NCI-H2081 (cell line): ENCODE data around the gene F7.
"Not testable (repeated sequence)": the region's sequence is repeated elsewhere in the genome, so short reads cannot be mapped to it uniquely, and the experiment has no call there.

Experiments
- DNase-seq, 2 experiments: peaks; one replicate each; lab custom pipeline; 2025; lab: John Stamatoyannopoulos, UW

The F7 gene

GRCh38 chr13:113153810-113154748, 48.5 kb downstream of the F7 start:
- DNase-seq = peak; percentile 50 to 60

DNA sequence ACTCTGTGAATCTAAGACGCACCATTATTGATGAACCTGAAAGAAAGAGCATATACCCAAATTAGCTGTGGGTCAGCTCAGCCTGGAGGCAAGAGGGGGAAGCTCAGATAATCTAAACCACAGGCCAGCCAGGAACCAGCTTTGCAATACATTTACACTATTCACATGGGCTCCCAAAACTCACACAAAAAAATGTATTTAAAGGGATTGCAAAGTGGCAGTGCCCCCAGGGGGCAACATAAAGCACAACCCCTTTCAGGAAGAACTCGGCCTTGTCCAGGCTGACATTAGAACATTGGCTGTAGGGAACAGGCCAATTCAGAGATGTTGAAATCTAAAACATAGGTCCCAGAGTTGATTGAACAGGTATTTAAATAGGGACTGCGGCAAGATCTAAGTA, 49.6 kb downstream of the F7 start:
- no peak for DNase-seq

- DNase-seq = no peak
Observed at GRCh38 chr13:113155982-113156655, 50.5 kb downstream of the F7 start.

GRCh38 chr13:113157206-113157928, 51.8 kb downstream of the F7 start:
- DNase-seq = no peak

GRCh38 chr13:113157929-113158747, 52.5 kb downstream of the F7 start, which contains the start of gene PROZ:
Gene PROZ, plus strand, starts transcription at chr13:113158648. Its CDS starts 13 bp downstream, at chr13:113158661.
- peak in 1 of 2 experiments; percentile 11 for DNase-seq

DNA sequence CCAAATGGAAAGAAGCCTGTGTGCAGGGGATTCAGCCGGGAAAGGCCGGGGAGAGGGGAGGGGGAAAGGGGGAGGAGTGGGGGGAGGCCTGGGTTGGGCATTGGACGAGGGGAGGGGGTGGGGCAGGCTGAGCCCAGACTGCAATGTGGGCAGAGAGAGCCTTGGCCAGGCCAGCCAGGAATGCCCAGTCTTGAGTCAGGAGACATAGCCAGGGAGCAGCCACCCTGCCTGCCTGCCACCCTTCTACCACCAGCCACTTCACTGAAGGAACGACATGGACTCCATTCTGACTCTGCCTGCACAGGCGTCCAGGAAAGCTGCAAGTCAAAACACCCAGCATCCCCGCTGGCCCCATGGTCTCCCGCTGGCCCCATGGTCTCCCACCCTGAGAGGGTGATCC, 53.4 kb downstream of the F7 start:
- no peak for DNase-seq

DNA sequence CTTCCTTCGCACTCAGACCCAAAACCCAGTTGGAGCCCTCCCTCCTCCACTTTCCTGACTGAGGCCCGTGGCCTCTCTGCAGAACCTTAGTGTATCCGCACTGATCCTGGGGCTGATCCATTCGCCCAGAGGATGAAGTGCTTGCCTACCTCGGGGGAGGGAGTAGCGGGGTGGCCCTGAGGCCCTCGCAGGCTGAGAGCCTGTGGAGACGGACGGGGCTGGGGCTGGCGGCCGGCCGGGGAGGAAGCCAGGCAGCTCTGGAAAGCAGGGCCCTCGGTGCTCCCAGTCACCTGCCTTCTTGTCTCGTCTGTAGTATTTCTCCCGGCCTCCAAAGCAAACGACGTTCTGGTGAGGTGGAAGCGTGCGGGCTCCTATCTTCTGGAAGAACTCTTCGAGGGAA, 54.1 kb downstream of the F7 start:
- DNase-seq = no peak

- no peak for DNase-seq
Observed at GRCh38 chr13:113160983-113161382, 55.4 kb downstream of the F7 start.

DNA sequence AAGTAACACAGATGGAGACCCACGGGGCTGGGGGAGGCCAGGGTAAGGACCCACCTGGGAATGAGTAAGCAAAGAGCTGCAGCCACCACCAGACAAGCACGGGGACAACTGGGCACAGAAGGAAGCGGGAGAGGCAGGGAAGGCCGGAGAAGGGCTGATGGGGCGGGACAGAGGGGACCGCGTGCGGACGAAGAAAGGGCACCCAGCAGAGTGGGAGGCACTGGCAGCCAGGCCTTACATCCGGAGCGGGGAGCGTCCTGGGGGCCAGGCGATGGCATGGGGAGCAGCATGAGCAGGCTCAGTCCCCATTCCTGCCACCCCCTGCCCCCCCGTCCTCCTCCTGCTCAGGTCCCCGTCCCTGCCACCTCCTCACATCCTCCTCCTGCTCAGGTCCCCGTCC, 55.8 kb downstream of the F7 start:
- no peak for DNase-seq

GRCh38 chr13:113161975-113162374, 56.4 kb downstream of the F7 start:
- not testable (repeated sequence) for DNase-seq

GRCh38 chr13:113162783-113163685, 57.4 kb downstream of the F7 start:
- peak in 1 of 2 experiments; percentile 12 for DNase-seq

GRCh38 chr13:113164492-113164891, 58.9 kb downstream of the F7 start:
- DNase-seq = no peak

GRCh38 chr13:113166266-113166665, 60.7 kb downstream of the F7 start:
- no peak for DNase-seq

DNA sequence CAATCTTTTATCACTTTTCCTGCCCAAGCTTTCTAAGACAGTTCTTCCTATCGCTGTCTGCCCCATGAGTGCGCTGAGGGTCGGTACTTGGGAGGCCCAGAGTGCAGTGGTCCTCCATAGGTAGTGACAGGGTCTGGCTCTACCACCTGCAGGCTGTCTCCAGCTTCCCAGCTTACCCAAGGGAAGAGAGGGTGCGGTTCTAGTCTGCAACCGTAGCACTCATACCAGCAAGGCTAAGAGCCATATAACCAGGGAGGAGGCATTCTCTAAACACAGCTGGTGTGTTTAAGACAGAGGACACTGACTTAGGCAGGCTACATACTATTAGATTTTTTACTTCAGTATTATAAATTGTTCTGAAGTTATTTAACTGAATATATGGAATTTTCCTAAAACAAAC, 61.1 kb downstream of the F7 start:
- no peak for DNase-seq

- DNase-seq = no peak
Observed at GRCh38 chr13:113167155-113167554, 61.6 kb downstream of the F7 start.

DNA sequence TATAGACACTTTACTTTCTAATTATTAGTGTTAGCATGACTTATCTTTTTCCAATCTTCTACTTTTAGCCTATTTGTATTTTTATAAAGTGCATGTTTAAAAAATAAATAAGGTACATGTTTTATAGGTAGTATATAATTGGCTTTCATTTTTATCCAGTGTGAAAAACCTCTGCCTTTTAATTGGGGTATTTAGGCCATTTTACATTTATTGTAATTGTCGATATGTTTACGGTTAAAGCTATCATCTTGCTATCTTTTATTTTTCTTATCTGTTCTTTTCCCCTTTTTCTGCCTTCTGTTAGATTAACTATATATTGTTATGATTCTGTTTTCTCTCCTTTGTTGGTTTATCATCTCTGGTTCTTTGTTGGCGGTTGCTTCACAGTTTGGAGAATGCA, 62.0 kb downstream of the F7 start:
- DNase-seq = no peak

DNA sequence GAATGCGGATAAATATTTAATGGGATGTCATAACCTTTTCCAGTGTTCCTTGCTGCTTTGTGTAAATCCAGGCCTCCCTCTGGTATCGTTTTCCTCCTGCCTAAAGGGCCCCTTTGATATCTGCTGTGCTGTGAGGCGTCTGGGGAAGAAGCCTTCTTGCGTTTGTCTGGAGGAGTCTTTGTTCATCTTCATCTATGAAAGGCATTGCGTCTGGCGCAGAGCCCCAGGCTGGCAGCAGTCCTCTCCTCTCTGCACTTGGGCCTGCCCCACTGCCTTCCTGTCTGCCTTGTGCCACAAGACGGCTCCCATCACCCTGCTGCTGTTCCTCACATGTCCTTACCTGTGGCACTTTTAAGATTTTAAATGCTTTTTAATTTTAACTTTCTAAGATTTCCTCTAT, 62.6 kb downstream of the F7 start:
- no peak for DNase-seq

- peak in 1 of 2 experiments; percentile 42 for DNase-seq
Observed at GRCh38 chr13:113169277-113170272, 64.0 kb downstream of the F7 start.
